ENCODE measurements around the gene C16orf82. TPM values are rescaled to one million over a fixed set of nuclear protein-coding genes. Genes with fewer than 3 reads are reported as not detected.
A peak's percentile ranks its signal among the peaks of the same experiment; 100 is the strongest.

C16orf82 gene
- total RNA-seq, 1 donor from 2014 or later: not detected

GRCh38 chr16:27103954-27104353 is 37.2 kb downstream of the C16orf82 start:
- H3K27me3 ChIP-seq (ENCODE audit: control insufficient read depth, insufficient read depth, low read length): no peaks in the 10 kb centered on the region
- TF ChIP-seq CTCF (IDR thresholded peaks at IDR 0.05; ENCODE audit: insufficient read depth, low read length, severe bottlenecking): no peak
- H3K36me3 ChIP-seq (ENCODE audit: control insufficient read depth, insufficient read depth, low read length): no peaks in the 10 kb centered on the region
- DNase-seq (ENCODE audit: low read depth): no peak
- no peak for FAIRE-seq
- no peak overlapping the region for H3K4me3 ChIP-seq (ENCODE audit: low read depth, low read length)

DNA sequence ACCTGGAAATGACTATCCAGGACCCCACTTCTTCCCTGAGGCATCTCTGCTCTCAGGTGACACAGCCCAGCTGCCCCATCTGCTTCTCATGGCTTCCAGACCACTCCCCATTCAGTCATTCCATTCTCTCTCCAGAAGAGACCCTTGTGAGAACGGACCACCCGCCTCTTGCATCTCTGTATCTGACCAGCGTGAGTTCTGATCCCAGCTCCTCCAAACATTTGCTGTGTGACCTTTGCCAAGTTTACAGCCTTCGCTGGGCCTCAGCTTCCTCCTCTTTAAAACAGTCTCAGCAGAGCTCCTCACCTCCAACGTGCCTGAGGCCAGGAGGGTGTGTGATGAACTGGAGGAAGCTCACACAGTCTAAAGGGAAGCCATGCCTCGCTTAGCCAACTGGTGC is 39.6 kb downstream of the C16orf82 start:
- Histone ChIP-seq H3K4me3 (ENCODE audit: low read depth, low read length) (no peak overlapping the region), H3K36me3 (ENCODE audit: control insufficient read depth, insufficient read depth, low read length) (no peaks in the 10 kb centered on the region), H3K27me3 (ENCODE audit: control insufficient read depth, insufficient read depth, low read length) (no peaks in the 10 kb centered on the region)
- FAIRE-seq (no peak), DNase-seq (ENCODE audit: low read depth) (no peak)
- no peak for TF ChIP-seq CTCF (IDR thresholded peaks at IDR 0.05; ENCODE audit: insufficient read depth, low read length, severe bottlenecking)

DNA sequence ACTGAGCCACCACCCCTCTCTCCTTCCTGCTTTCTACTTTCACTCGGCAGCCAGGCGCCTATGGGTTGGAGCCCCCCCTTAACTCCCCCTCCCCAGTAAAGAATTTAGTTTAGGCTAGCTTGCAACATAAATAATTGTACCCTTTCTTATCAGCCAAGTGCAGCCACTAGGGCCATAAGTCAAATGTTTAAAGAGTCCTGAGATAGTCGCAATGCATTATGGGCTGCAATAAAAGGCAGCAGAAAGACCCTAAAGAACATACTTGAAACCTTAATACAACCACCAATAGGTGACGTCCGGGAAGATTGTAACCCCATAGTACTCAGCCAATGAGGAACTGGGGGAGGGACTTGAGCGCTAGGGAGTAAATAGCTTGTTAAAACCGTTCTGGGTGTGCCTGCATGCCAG is 40.5 kb downstream of the C16orf82 start:
- peak; percentile 7 for FAIRE-seq
- Histone ChIP-seq H3K36me3 (ENCODE audit: control insufficient read depth, insufficient read depth, low read length) (no peaks in the 10 kb centered on the region), H3K27me3 (ENCODE audit: control insufficient read depth, insufficient read depth, low read length) (no peaks in the 10 kb centered on the region), H3K4me3 (ENCODE audit: low read depth, low read length) (no peak overlapping the region)
- TF ChIP-seq CTCF (IDR thresholded peaks at IDR 0.05; ENCODE audit: insufficient read depth, low read length, severe bottlenecking): no peak
- DNase-seq (ENCODE audit: low read depth): no peak

- Histone ChIP-seq H3K4me3 (ENCODE audit: low read depth, low read length) (no peak overlapping the region), H3K27me3 (ENCODE audit: control insufficient read depth, insufficient read depth, low read length) (no peaks in the 10 kb centered on the region), H3K36me3 (ENCODE audit: control insufficient read depth, insufficient read depth, low read length) (no peaks in the 10 kb centered on the region)
- DNase-seq (ENCODE audit: low read depth): no peak
- no peak for FAIRE-seq
- no peak for TF ChIP-seq CTCF (IDR thresholded peaks at IDR 0.05; ENCODE audit: insufficient read depth, low read length, severe bottlenecking)
These were observed 41.5 kb downstream of the C16orf82 start for GRCh38 chr16:27108051-27108770.

GRCh38 chr16:27108826-27109665 is 42.3 kb downstream of the C16orf82 start:
- DNase-seq (ENCODE audit: low read depth): no peak
- TF ChIP-seq CTCF (IDR thresholded peaks at IDR 0.05; ENCODE audit: insufficient read depth, low read length, severe bottlenecking): no peak
- FAIRE-seq: no peak
- Histone ChIP-seq H3K36me3 (ENCODE audit: control insufficient read depth, insufficient read depth, low read length) (no peaks in the 10 kb centered on the region), H3K27me3 (ENCODE audit: control insufficient read depth, insufficient read depth, low read length) (no peaks in the 10 kb centered on the region), H3K4me3 (ENCODE audit: low read depth, low read length) (no peak overlapping the region)

Measured in bronchial epithelial cell (primary cell).